Measurements from ENCODE around the gene DENND1A. TPM values are rescaled to one million over a fixed set of nuclear protein-coding genes. Genes with fewer than 3 reads are reported as not detected.

Gene DENND1A
- total and polyA plus RNA-seq, 2 of the 13 experiments (the other 11 are each of a cell fraction or from before 2014, with no cell fraction given), result 14.8 to 30.1 TPM

DNA sequence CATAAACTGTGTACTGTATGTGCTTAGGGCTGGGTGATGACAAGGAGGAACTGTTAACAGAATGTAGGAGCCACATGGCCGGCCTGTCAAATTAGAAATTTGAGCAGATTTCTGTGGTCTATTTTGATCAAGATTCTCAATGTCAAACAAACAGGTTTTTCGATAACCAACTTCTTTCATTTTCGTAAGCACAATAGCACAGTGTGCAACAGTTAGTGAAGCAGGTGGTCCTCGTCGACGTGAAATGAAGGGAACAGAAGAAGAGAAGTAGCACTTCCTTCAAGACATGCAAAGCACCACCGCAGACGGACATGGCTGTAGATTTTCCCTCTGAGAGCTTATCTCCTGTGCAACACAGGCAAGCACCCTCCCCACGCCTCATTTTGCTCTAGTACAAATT is 321.8 kb downstream of the DENND1A start (continued):
- TF ChIP-seq, protein P1, sequence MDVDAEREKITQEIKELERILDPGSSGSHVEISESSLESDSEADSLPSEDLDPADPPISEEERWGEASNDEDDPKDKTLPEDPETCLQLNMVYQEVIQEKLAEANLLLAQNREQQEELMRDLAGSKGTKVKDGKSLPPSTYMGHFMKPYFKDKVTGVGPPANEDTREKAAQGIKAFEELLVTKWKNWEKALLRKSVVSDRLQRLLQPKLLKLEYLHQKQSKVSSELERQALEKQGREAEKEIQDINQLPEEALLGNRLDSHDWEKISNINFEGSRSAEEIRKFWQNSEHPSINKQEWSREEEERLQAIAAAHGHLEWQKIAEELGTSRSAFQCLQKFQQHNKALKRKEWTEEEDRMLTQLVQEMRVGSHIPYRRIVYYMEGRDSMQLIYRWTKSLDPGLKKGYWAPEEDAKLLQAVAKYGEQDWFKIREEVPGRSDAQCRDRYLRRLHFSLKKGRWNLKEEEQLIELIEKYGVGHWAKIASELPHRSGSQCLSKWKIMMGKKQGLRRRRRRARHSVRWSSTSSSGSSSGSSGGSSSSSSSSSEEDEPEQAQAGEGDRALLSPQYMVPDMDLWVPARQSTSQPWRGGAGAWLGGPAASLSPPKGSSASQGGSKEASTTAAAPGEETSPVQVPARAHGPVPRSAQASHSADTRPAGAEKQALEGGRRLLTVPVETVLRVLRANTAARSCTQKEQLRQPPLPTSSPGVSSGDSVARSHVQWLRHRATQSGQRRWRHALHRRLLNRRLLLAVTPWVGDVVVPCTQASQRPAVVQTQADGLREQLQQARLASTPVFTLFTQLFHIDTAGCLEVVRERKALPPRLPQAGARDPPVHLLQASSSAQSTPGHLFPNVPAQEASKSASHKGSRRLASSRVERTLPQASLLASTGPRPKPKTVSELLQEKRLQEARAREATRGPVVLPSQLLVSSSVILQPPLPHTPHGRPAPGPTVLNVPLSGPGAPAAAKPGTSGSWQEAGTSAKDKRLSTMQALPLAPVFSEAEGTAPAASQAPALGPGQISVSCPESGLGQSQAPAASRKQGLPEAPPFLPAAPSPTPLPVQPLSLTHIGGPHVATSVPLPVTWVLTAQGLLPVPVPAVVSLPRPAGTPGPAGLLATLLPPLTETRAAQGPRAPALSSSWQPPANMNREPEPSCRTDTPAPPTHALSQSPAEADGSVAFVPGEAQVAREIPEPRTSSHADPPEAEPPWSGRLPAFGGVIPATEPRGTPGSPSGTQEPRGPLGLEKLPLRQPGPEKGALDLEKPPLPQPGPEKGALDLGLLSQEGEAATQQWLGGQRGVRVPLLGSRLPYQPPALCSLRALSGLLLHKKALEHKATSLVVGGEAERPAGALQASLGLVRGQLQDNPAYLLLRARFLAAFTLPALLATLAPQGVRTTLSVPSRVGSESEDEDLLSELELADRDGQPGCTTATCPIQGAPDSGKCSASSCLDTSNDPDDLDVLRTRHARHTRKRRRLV (CRISPR knock-in tag; IDR thresholded peaks at IDR 0.05), result no peak

DNA sequence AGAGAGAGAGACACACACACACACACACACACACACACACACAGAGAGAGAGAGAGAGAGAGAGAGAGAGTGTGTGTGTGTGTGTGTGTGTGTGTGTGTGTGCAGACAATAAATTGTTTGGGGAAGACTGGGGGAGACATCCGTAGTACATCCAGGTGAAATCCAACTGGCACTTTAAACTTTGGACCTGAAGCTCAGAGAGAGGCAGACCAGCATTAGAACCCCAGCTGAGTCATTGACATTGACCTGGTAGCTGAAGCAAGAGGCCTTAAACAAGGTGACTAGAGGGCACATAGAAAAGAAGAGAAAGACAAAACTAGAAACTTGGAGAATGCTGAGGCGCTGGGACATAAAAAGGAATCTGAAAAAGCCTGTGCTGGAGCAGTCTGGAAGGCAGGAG is 322.4 kb downstream of the DENND1A start:
- no peaks in the 10 kb centered on the region for H3K9me3 ChIP-seq (ENCODE audit: low read length)
- no peaks in the 10 kb centered on the region for H3K79me2 ChIP-seq (ENCODE audit: insufficient read depth, low read length)
- BruUV-seq (replicated peaks), result no TSS peak
- no peak overlapping the region for H3K4me2 ChIP-seq (ENCODE audit: low read depth, low read length)
- peaks cover 15% of the 10 kb centered on the region for H3K4me1 ChIP-seq (ENCODE audit: insufficient read depth, low read length)
- no peaks in the 10 kb centered on the region for H3K27me3 ChIP-seq (ENCODE audit: control insufficient read depth in 1 of 2, insufficient read depth in 2 of 2, low read length in 2 of 2)
- intact Hi-C loops (cut with micrococcal nuclease; ENCODE audit: unreplicated experiment) (no loop called here), in situ Hi-C loops (cut with HindIII; ENCODE audit: extremely low pct_ligation_motif_present, low pct_unique_long_range_greater_than_20kb) (no loop called here)
- CTCF ChIA-PET (ENCODE audit: low intra/inter-chr PET ratio, low total read pairs), result no interaction called here
- no peak overlapping the region for H3K4me3 ChIP-seq (replicated peaks in 1 of 3; ENCODE audit: insufficient read depth in 1 of 3, low read depth in 2 of 3, low read length in 3 of 3)
- FAIRE-seq (peak; percentile 46), ATAC-seq (peak; percentile 76), DNase-seq (ENCODE audit: low spot score) (peak; percentile 47)
- 56% methylated on average over 2 of the region's 2 CpGs for WGBS (ENCODE audit: low lambda C conversion rate)
- H3K36me3 ChIP-seq (replicated peaks in 1 of 2; ENCODE audit: control insufficient read depth in 1 of 2, insufficient read depth in 2 of 2, low read length in 2 of 2), result peaks cover 7 to 12% of the 10 kb centered on the region in 2 experiments; a peak in 4 of 5 replicates
- H3K27ac ChIP-seq (ENCODE audit: extremely low read length, insufficient read depth, low read length), result no peak overlapping the region
- POLR2A ChIA-PET, result no interaction called here
- H2AFZ ChIP-seq (ENCODE audit: low read length), result no peak overlapping the region
- H4K20me1 ChIP-seq (ENCODE audit: insufficient read depth, low read length), result no peaks in the 10 kb centered on the region; the same call in 1 of the 2 replicates
- no peak overlapping the region for H3K9ac ChIP-seq (ENCODE audit: insufficient read depth, low read depth, low read length)
- TF ChIP-seq ZNF260 (CRISPR knock-in tag; IDR thresholded peaks at IDR 0.05; ENCODE audit: borderline replicate concordance, low read depth) (no peak), KLF6 (CRISPR knock-in tag; IDR thresholded peaks at IDR 0.05) (no peak), HINFP (CRISPR knock-in tag; IDR thresholded peaks at IDR 0.05; ENCODE audit: low read depth) (no peak), PHF8 (CRISPR knock-in tag; IDR thresholded peaks at IDR 0.05) (no peak), ZNF773 (CRISPR knock-in tag; IDR thresholded peaks at IDR 0.05; ENCODE audit: borderline replicate concordance) (no peak), ZNF598 (CRISPR knock-in tag; IDR thresholded peaks at IDR 0.05; ENCODE audit: borderline replicate concordance) (no peak), ZNF710 (CRISPR knock-in tag; IDR thresholded peaks at IDR 0.05; ENCODE audit: borderline replicate concordance) (0 out of 2 replicates have a peak, but pooled peaks have one; percentile 42), FOSL1 (CRISPR knock-in tag; IDR thresholded peaks at IDR 0.05; ENCODE audit: borderline replicate concordance) (peak; percentile 37; the same call in 1 of the 2 replicates), ZBTB2 (CRISPR knock-in tag; IDR thresholded peaks at IDR 0.05; ENCODE audit: low read depth) (no peak), ZNF501 (CRISPR knock-in tag; IDR thresholded peaks at IDR 0.05) (no peak), POGZ (CRISPR knock-in tag; IDR thresholded peaks at IDR 0.05) (0 out of 2 replicates have a peak, but pooled peaks have one; percentile 25), FOXK1 (CRISPR knock-in tag; IDR thresholded peaks at IDR 0.05; ENCODE audit: borderline replicate concordance, low read depth) (no peak)
